ENCODE data around the gene FOXE1. TPM values are rescaled to one million over a fixed set of nuclear protein-coding genes. Genes with fewer than 3 reads are reported as not detected.

FOXE1 gene
- total RNA-seq, 3 donors from 2014 or later: not detected

GRCh38 chr9:97860451-97861147, 7.6 kb downstream of the FOXE1 start:
- H3K9me3 ChIP-seq: peaks cover 1% of the 10 kb centered on the region
- no peaks in the 10 kb centered on the region for H3K36me3 ChIP-seq (ENCODE audit: low read depth)
- ATAC-seq: no peak
- no peak overlapping the region for H3K4me3 ChIP-seq
- TF ChIP-seq CTCF (IDR thresholded peaks at IDR 0.05): no peak
- intact Hi-C loops (cut with DNase I, micrococcal nuclease): no loop called here
- no peak for DNase-seq
- peaks cover 3% of the 10 kb centered on the region for H3K4me1 ChIP-seq (ENCODE audit: low read depth)

GRCh38 chr9:97861148-97861475, 8.1 kb downstream of the FOXE1 start:
- H3K4me3 ChIP-seq: no peak overlapping the region
- no peaks in the 10 kb centered on the region for H3K36me3 ChIP-seq (ENCODE audit: low read depth)
- no peak for TF ChIP-seq CTCF (IDR thresholded peaks at IDR 0.05)
- ATAC-seq (no peak), DNase-seq (no peak)
- peaks cover 3% of the 10 kb centered on the region for H3K4me1 ChIP-seq (ENCODE audit: low read depth)
- intact Hi-C loops (cut with DNase I, micrococcal nuclease): no loop called here
- H3K9me3 ChIP-seq: peaks cover 7% of the 10 kb centered on the region

GRCh38 chr9:97863314-97863713, 10.3 kb downstream of the FOXE1 start:
- ATAC-seq (no peak), DNase-seq (no peak)
- intact Hi-C loops (cut with DNase I, micrococcal nuclease): no loop called here
- Histone ChIP-seq H3K4me3 (no peak overlapping the region), H3K4me1 (ENCODE audit: low read depth) (no peaks in the 10 kb centered on the region), H3K9me3 (peaks cover 17% of the 10 kb centered on the region), H3K36me3 (ENCODE audit: low read depth) (no peaks in the 10 kb centered on the region)
- TF ChIP-seq CTCF (IDR thresholded peaks at IDR 0.05): no peak

- Histone ChIP-seq H3K4me1 (ENCODE audit: low read depth) (no peaks in the 10 kb centered on the region), H3K4me3 (no peak overlapping the region), H3K36me3 (ENCODE audit: low read depth) (no peaks in the 10 kb centered on the region), H3K9me3 (peaks cover 17% of the 10 kb centered on the region)
- no peak for TF ChIP-seq CTCF (IDR thresholded peaks at IDR 0.05)
- intact Hi-C loops (cut with DNase I, micrococcal nuclease): no loop called here
- no peak for DNase-seq
- ATAC-seq: no peak
Observed at GRCh38 chr9:97864396-97864795, 11.4 kb downstream of the FOXE1 start.

- ATAC-seq: no peak
- Histone ChIP-seq H3K36me3 (ENCODE audit: low read depth) (no peaks in the 10 kb centered on the region), H3K4me3 (no peak overlapping the region), H3K9me3 (peaks cover 17% of the 10 kb centered on the region), H3K4me1 (ENCODE audit: low read depth) (no peaks in the 10 kb centered on the region)
- TF ChIP-seq CTCF (IDR thresholded peaks at IDR 0.05): no peak
- intact Hi-C loops (cut with DNase I, micrococcal nuclease): no loop called here
- no peak for DNase-seq
Observed at GRCh38 chr9:97866300-97866699, 13.3 kb downstream of the FOXE1 start.

- DNase-seq (no peak), ATAC-seq (no peak)
- intact Hi-C loops (cut with DNase I, micrococcal nuclease): no loop called here
- no peak overlapping the region for H3K4me3 ChIP-seq
- no peaks in the 10 kb centered on the region for H3K4me1 ChIP-seq (ENCODE audit: low read depth)
- no peak for TF ChIP-seq CTCF (IDR thresholded peaks at IDR 0.05)
- no peaks in the 10 kb centered on the region for H3K36me3 ChIP-seq (ENCODE audit: low read depth)
- H3K9me3 ChIP-seq: peaks cover 17% of the 10 kb centered on the region
Observed at GRCh38 chr9:97866848-97867247, 13.8 kb downstream of the FOXE1 start.

Measured in mucosa of descending colon (tissue), 3 donors.